CD4-positive, alpha-beta memory T cell (primary cell): ENCODE results near the gene SPOCK2. TPM values are rescaled to one million over a fixed set of nuclear protein-coding genes. Genes with fewer than 3 reads are reported as not detected.

ENCODE experiments used
- CTCF ChIA-PET: fragments of 350-600 bp; sonication (Branson Sonifier 250); formaldehyde crosslinking; loops from one replicate; lab custom pipeline; 2021; ENCODE audit warnings: inconsistent platforms; ENCODE audit not compliant: partially characterized antibody; lab: Charles Lee
- POLR2A ChIA-PET: fragments of 350-600 bp; sonication (Branson Sonifier 250); formaldehyde crosslinking; loops from one replicate; lab custom pipeline; 2021; ENCODE audit not compliant: partially characterized antibody; lab: Charles Lee
- DNase-seq, 5 donors: peaks; one replicate each; pipeline versions ENCODE4 v3.0.0 to v3.0.0-alpha.2; 2020 to 2022; ENCODE audit warnings: mixed read lengths in 1 of 5
- H3K27ac ChIP-seq: one replicate; pipeline ENCODE4 v1.7.0; 2013; ENCODE audit warnings: low read depth, low read length
- H3K27me3 ChIP-seq: 2 replicates; pipeline ENCODE4 v1.7.0; 2013; ENCODE audit warnings: mild to moderate bottlenecking, low read length, moderate library complexity; ENCODE audit not compliant: insufficient read depth
- H3K36me3 ChIP-seq: 2 replicates; pipeline ENCODE4 v1.7.0; 2013; ENCODE audit warnings: mild to moderate bottlenecking, low read length, moderate library complexity; ENCODE audit not compliant: insufficient read depth
- H3K4me1 ChIP-seq: 2 replicates; pipeline ENCODE4 v1.7.0; 2013; ENCODE audit warnings: mild to moderate bottlenecking, low read length, moderate library complexity; ENCODE audit not compliant: insufficient read depth
- H3K4me3 ChIP-seq, 2 donors: one replicate each; pipeline ENCODE4 v1.7.0; 2013; ENCODE audit warnings: low read length in 2 of 2, mild to moderate bottlenecking in 1 of 2
- H3K9me3 ChIP-seq, 2 donors: one replicate each; pipeline ENCODE4 v1.7.0; 2013; ENCODE audit warnings: low read length in 2 of 2, control low read depth in 1 of 2; ENCODE audit not compliant: control insufficient read depth in 1 of 2
- H3K27ac Mint-ChIP-seq, 7 donors: one replicate each; pipeline ENCODE4 v1.8.0; 2020 to 2021; ENCODE audit warnings: mixed read lengths in 7 of 7, mild to moderate bottlenecking in 6 of 7, inconsistent platforms in 3 of 7, moderate library complexity in 3 of 7
- H3K27me3 Mint-ChIP-seq, 2 donors: one replicate each; pipeline ENCODE4 v1.8.0; 2020 to 2021; ENCODE audit warnings: mixed read lengths in 2 of 2
- H3K36me3 Mint-ChIP-seq, 2 donors: one replicate each; pipeline ENCODE4 v1.8.0; 2020 to 2021; ENCODE audit warnings: mixed read lengths in 2 of 2, inconsistent platforms in 1 of 2, mild to moderate bottlenecking in 1 of 2
- H3K4me1 Mint-ChIP-seq, 4 donors: one replicate each; pipeline ENCODE4 v1.8.0; 2020 to 2021; ENCODE audit warnings: mixed read lengths in 4 of 4, mild to moderate bottlenecking in 1 of 4
- H3K4me3 Mint-ChIP-seq, 8 donors: one replicate each; pipeline ENCODE4 v1.8.0; 2020 to 2021; ENCODE audit warnings: mixed read lengths in 8 of 8, mild to moderate bottlenecking in 7 of 8, moderate library complexity in 6 of 8, inconsistent platforms in 3 of 8
- H3K9me3 Mint-ChIP-seq, 8 donors: one replicate each; pipeline ENCODE4 v1.8.0; 2020 to 2021; ENCODE audit warnings: mixed read lengths in 8 of 8, mild to moderate bottlenecking in 5 of 8, inconsistent platforms in 3 of 8, moderate library complexity in 1 of 8
- intact Hi-C: fragments of 100-400 bp; cut with micrococcal nuclease; formaldehyde crosslinking; loops from one replicate; pipeline ENCODE4 v1.15.1; 2023
- polyA plus RNA-seq, 2 donors: library from polyadenylated mRNA; unstranded; fragments of 300-500 nt; fragmentation: Illumina TruSeq; gene quantifications; one replicate each; pipeline ENCODE4 v1.2.3, GENCODE V29; 2021
- total RNA-seq, 2 experiments: library from RNA; stranded (reverse); gene quantifications; one replicate each; pipeline ENCODE4 v1.2.3, GENCODE V29; 2021

The SPOCK2 gene
- total and polyA plus RNA-seq, 4 experiments from 2014 or later, result 174 to 556 (median 406) TPM

DNA sequence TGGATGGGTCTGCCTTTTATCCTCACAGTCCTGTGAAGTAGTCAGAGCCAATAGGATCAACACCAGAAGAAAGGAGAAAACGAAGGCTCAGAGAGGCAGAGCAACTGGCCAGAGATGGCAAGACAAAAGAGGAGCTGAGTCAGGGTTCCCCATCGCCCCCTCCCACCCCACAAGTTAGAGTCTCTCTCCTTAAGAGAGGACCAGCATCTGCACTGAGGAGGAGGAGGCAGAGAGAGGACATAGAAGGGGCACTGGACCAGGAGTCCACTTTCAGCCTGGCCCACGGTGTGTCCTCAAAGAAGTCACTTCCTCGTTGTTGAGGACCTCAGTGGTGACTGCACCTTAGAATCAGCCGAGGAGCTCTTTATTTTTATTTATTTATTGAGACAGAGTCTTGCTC, 11.6 kb downstream of the SPOCK2 start:
- intact Hi-C loops, result no loop called here
- H3K36me3 Mint-ChIP-seq, result peaks cover 23 to 80% of the 10 kb centered on the region in 2 donors
- peaks cover 95% of the 10 kb centered on the region for H3K4me1 ChIP-seq
- DNase-seq, result peak in 1 of 5 donors; percentile 4
- no peaks in the 10 kb centered on the region for H3K27me3 Mint-ChIP-seq
- peak overlapping the region in 7 of 8 donors; percentile 45 to 80 (median 61) for H3K4me3 Mint-ChIP-seq
- H3K4me3 ChIP-seq, result no peak overlapping the region
- peaks cover 0 to 4% (median 0%) of the 10 kb centered on the region in 8 donors for H3K9me3 Mint-ChIP-seq
- peak overlapping the region; percentile 75 to 97 (median 85) for H3K27ac Mint-ChIP-seq
- H3K27me3 ChIP-seq, result no peaks in the 10 kb centered on the region
- H3K36me3 ChIP-seq, result peaks cover 60% of the 10 kb centered on the region
- peak overlapping the region; percentile 36 for H3K27ac ChIP-seq
- POLR2A ChIA-PET, result interaction anchor here (1.0 to 22.3 kb wide), 9 partner anchors 10 to 244 kb away, joined by 3 to 329 read pairs (median 5); partner anchors contain the start of genes ANAPC16, ASCC1 and SPOCK2
- H3K9me3 ChIP-seq, result no peaks in the 10 kb centered on the region
- CTCF ChIA-PET, result interaction anchor here (1.5 to 1.9 kb wide), 4 partner anchors 28 to 263 kb away, joined by 4 to 8 read pairs (median 6); no protein-coding TSS in a partner anchor
- H3K4me1 Mint-ChIP-seq, result peaks cover 42 to 87% (median 72%) of the 10 kb centered on the region in 4 donors

DNA sequence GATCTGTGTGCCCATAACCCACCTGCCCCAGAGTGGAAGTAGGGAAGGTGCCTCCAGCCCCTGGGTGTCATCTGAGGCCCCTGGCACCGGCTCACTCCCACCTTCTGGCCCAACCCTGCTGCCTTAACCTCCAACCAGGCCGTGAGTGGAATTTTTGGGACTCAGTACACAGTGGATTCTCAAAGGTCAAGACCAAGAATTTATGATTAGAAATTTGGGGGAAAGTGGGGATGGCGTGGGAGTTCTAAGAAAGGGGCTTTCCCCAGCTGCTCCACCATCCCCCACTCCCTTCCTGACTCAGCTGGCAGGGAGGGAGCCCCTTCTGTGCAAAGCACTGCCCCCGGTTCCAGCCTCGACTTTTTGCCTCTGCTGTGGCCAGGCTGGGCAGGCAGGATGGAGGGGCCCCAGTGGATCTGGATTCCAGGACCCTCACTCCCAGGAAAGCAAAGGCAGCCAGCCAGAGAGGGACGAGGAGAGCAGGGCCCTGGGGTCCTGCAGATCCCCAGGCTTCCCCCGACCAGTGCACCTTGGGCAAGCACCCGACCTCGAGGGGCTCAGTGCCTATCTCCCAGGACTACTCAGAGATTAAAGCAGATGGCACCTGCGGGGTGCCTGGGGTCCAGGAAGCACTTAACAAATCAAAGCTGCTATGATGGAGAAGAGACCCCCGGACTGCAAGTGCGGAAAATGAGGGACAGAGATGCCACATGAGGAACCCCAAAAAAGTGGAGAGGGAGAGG, 12.8 kb downstream of the SPOCK2 start:
- Histone ChIP-seq H3K27ac (peak overlapping the region; percentile 36), H3K9me3 (no peaks in the 10 kb centered on the region), H3K27me3 (no peaks in the 10 kb centered on the region), H3K4me1 (peaks cover 90% of the 10 kb centered on the region), H3K4me3 (no peak overlapping the region), H3K36me3 (peaks cover 62% of the 10 kb centered on the region)
- Mint-ChIP-seq H3K27ac (peak overlapping the region; percentile 75 to 97 (median 87)), H3K36me3 (peaks cover 28 to 84% of the 10 kb centered on the region in 2 donors), H3K27me3 (no peaks in the 10 kb centered on the region), H3K4me3 (peak overlapping the region in 7 of 8 donors; percentile 21 to 80 (median 58)), H3K4me1 (peaks cover 42 to 81% (median 66%) of the 10 kb centered on the region in 4 donors), H3K9me3 (peaks cover 0 to 4% (median 0%) of the 10 kb centered on the region in 8 donors)
- ChIA-PET CTCF (interaction anchor here (0.9 to 1.9 kb wide), 5 partner anchors 12 to 264 kb away, joined by 4 to 8 read pairs (median 6); no protein-coding TSS in a partner anchor), POLR2A (interaction anchor here (1.0 to 22.3 kb wide), 5 partner anchors 12 to 137 kb away, joined by 3 to 329 read pairs (median 5); partner anchors contain the start of gene SPOCK2)
- intact Hi-C loops, result no loop called here
- no peak for DNase-seq

DNA sequence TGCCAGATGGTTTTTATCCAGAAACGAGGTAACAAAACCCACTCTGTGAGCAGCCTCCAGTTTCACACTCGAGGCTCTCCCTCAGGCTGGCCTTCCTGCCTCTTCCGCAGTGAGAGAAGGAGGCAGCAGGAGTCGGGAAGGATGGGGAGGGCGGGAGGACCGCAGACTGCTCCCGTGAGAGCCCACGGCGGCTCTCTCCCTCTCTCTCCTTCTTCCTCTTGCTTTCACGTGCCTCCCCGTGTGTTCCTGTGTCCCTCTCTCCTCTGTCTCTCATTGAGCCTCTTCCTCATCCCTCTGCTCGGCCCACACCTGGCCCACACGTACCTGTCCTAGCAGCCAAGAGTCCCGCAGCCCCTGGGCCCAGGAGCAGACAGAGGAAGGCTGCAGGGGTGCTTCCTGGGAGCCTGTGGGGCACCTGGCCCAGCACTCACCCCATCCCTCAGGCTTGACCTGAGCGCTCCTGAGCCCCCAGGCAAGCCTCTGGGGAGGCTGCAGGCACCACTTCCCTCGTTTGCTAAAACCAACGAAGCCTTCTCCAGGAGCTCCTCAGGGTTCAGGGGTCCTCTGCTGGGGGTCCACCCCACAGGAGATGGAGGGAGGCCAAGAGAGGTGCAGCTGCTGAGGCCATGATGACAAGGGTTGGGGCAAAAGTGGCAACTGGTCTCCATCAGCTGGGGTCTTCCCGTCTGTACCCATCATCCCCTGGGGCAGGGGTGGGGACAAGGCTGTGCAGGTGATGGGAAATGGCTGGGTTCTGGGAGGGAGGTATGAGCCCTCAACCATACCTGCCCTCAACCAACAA, 13.6 kb downstream of the SPOCK2 start:
- H3K4me1 Mint-ChIP-seq, result peaks cover 39 to 77% (median 63%) of the 10 kb centered on the region in 4 donors
- peak overlapping the region in 5 of 8 donors; percentile 4 to 53 (median 25) for H3K4me3 Mint-ChIP-seq
- no peak overlapping the region for H3K4me3 ChIP-seq
- H3K27ac ChIP-seq, result peak overlapping the region; percentile 36
- H3K27me3 Mint-ChIP-seq, result no peaks in the 10 kb centered on the region
- peaks cover 83% of the 10 kb centered on the region for H3K4me1 ChIP-seq
- no peaks in the 10 kb centered on the region for H3K27me3 ChIP-seq
- H3K9me3 Mint-ChIP-seq, result peaks cover 0 to 9% (median 0%) of the 10 kb centered on the region in 8 donors
- intact Hi-C loops, result no loop called here
- POLR2A ChIA-PET, result interaction anchor here (1.0 to 22.3 kb wide), 4 partner anchors 12 to 51 kb away, joined by 3 to 329 read pairs (median 44); partner anchors contain the start of gene SPOCK2
- no peaks in the 10 kb centered on the region for H3K9me3 ChIP-seq
- H3K36me3 Mint-ChIP-seq, result peaks cover 33 to 85% of the 10 kb centered on the region in 2 donors
- H3K27ac Mint-ChIP-seq, result peak overlapping the region; percentile 83 to 97 (median 87)
- CTCF ChIA-PET, result no interaction called here
- H3K36me3 ChIP-seq, result peaks cover 70% of the 10 kb centered on the region
- DNase-seq, result no peak

DNA sequence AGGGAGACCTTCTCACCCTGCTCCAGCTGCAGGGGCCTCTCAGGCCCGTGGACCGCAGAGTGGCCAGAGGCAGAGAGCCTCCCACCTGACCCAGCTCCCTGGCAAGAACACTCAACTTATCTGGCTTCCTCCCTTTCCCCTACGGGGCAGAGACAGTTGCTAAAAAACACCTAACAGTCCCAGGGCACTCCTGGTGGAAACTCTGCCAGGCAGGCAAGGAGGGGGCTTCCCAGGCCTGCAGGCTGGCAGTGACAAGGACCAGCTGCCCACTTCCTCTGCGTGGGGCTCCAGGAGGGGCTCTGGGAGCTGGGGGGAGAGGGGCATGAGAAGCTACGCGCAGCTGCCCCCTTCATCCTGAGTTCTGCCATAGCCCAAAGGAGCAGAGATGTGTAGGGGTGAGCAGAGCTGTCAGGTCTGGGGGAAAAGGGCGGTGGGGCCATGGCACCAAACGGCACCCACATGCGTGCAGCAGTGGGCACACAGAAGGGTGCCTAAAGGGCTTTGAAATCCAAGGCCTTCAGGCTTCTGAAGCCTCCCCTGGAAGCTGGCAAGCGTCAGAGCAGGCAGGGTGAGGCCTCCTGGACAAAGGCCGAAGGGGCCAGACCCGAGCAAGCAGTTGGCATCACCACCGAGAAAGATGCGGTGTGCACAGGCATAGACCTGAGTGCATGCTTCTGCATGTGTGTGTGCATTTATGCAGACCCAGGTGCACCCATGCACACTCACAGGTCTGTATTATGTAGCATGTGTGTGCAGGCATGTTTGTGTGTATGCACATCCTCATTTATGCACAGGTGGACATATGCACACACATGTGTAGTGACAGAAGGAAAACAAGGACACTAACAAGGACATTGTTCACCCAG, 14.4 kb downstream of the SPOCK2 start:
- Mint-ChIP-seq H3K9me3 (peaks cover 0 to 11% (median 0%) of the 10 kb centered on the region in 8 donors), H3K4me3 (peak overlapping the region in 4 of 8 donors; percentile 0 to 53 (median 26)), H3K36me3 (peaks cover 41 to 88% of the 10 kb centered on the region in 2 donors), H3K27ac (peak overlapping the region; percentile 25 to 97 (median 83)), H3K27me3 (no peaks in the 10 kb centered on the region), H3K4me1 (peaks cover 36 to 77% (median 58%) of the 10 kb centered on the region in 4 donors)
- Histone ChIP-seq H3K4me1 (peaks cover 74% of the 10 kb centered on the region), H3K9me3 (no peaks in the 10 kb centered on the region), H3K36me3 (peaks cover 78% of the 10 kb centered on the region), H3K4me3 (no peak overlapping the region), H3K27me3 (no peaks in the 10 kb centered on the region), H3K27ac (peak overlapping the region; percentile 36)
- ChIA-PET CTCF (interaction anchor here (1.5 to 6.0 kb wide), 2 partner anchors 10 to 25 kb away, joined by 5 to 30 read pairs; no protein-coding TSS in a partner anchor), POLR2A (interaction anchor here (1.1 to 22.3 kb wide), 5 partner anchors 9 to 35 kb away, joined by 3 to 329 read pairs (median 4); partner anchors contain the start of gene SPOCK2)
- no peak for DNase-seq
- intact Hi-C loops, result no loop called here

DNA sequence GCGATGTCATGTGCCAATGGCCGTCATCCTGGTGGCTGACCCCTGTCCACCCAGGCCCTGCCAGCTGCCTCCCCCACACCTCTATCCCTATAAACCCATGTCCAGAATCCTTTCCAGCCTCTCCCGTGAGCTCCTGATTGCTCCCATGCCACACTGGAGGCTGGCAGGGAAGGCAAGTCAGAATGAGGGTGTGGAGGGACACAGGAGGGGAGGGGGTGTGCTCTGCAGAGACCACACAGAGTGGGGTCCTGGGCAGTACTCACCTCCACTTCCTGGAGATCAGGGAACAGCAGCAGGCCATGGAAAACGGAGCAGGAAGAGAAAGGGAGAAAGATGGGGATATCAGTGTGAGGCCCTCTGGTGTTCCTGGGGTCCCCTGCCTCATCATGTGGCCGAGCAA, 15.7 kb downstream of the SPOCK2 start:
- peaks cover 27 to 69% (median 51%) of the 10 kb centered on the region in 4 donors for H3K4me1 Mint-ChIP-seq
- intact Hi-C loops, result no loop called here
- H3K27ac ChIP-seq, result peak overlapping the region; percentile 24
- no peak overlapping the region for H3K4me3 ChIP-seq
- peaks cover 64% of the 10 kb centered on the region for H3K4me1 ChIP-seq
- ChIA-PET CTCF (interaction anchor here (1.0 to 6.0 kb wide), 3 partner anchors 9 to 53 kb away, joined by 4 to 30 read pairs (median 5); no protein-coding TSS in a partner anchor), POLR2A (interaction anchor here (0.5 to 22.3 kb wide), 5 partner anchors 7 to 156 kb away, joined by 3 to 329 read pairs (median 4); partner anchors contain the start of genes ANAPC16, ASCC1 and SPOCK2)
- H3K27me3 ChIP-seq, result no peaks in the 10 kb centered on the region
- no peak for DNase-seq
- H3K9me3 ChIP-seq, result no peaks in the 10 kb centered on the region
- peaks cover 91% of the 10 kb centered on the region for H3K36me3 ChIP-seq
- H3K9me3 Mint-ChIP-seq, result peaks cover 0 to 16% (median 0%) of the 10 kb centered on the region in 8 donors
- no peaks in the 10 kb centered on the region for H3K27me3 Mint-ChIP-seq
- peaks cover 42 to 88% of the 10 kb centered on the region in 2 donors for H3K36me3 Mint-ChIP-seq
- H3K4me3 Mint-ChIP-seq, result peak overlapping the region in 1 of 8 donors; percentile 46
- peak overlapping the region in 4 of 7 donors; percentile 46 to 97 (median 63) for H3K27ac Mint-ChIP-seq

DNA sequence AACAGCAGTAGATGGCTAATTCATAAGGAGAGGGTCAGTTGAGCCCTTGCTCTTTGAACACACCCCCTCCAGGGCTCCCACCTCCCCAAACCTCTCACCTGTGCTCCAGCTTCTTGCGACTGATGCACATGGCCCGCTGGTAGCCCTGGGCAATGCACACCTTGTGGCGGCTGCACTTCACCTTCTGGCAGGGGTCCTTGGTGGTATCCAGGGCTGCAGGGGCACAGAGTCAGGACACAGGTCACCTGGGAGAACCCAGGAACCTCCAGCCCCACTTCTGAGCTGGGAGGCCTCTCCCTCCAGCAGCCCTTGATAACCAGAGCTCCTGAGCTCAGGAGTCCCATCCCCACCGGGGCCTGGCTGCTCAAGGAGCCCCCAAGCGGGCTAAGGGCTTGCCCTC, 16.3 kb downstream of the SPOCK2 start:
- Histone ChIP-seq H3K4me3 (no peak overlapping the region), H3K36me3 (peaks cover 93% of the 10 kb centered on the region), H3K27me3 (no peaks in the 10 kb centered on the region), H3K27ac (peak overlapping the region; percentile 24), H3K4me1 (peaks cover 58% of the 10 kb centered on the region), H3K9me3 (no peaks in the 10 kb centered on the region)
- peaks cover 0 to 16% (median 0%) of the 10 kb centered on the region in 8 donors for H3K9me3 Mint-ChIP-seq
- intact Hi-C loops, result no loop called here
- CTCF ChIA-PET, result interaction anchor here (1.0 to 6.0 kb wide), 2 partner anchors 23 to 54 kb away, joined by 4 to 30 read pairs; no protein-coding TSS in a partner anchor
- peak overlapping the region in 1 of 8 donors; percentile 51 for H3K4me3 Mint-ChIP-seq
- peak overlapping the region in 4 of 7 donors; percentile 37 to 97 (median 67) for H3K27ac Mint-ChIP-seq
- POLR2A ChIA-PET, result interaction anchor here (0.5 to 22.3 kb wide), 5 partner anchors 8 to 157 kb away, joined by 3 to 329 read pairs (median 13); partner anchors contain the start of genes ANAPC16, ASCC1 and SPOCK2
- peaks cover 45 to 88% of the 10 kb centered on the region in 2 donors for H3K36me3 Mint-ChIP-seq
- H3K27me3 Mint-ChIP-seq, result no peaks in the 10 kb centered on the region
- no peak for DNase-seq
- H3K4me1 Mint-ChIP-seq, result peaks cover 23 to 63% (median 46%) of the 10 kb centered on the region in 4 donors
